ENCODE measurements around the gene INPP5A.

INPP5A gene

GRCh38 chr10:132798876-132799275 lies 261.3 kb downstream of the INPP5A start:
- TF ChIP-seq SPI1 (IDR thresholded peaks at IDR 0.05; ENCODE audit: borderline replicate concordance, low read depth) (no peak), POLR2AphosphoS5 (IDR thresholded peaks at IDR 0.05; ENCODE audit: low read depth) (no peak), GABPA (IDR thresholded peaks at IDR 0.05; ENCODE audit: low read depth) (no peak)
- TF ChIP-seq, protein P1, sequence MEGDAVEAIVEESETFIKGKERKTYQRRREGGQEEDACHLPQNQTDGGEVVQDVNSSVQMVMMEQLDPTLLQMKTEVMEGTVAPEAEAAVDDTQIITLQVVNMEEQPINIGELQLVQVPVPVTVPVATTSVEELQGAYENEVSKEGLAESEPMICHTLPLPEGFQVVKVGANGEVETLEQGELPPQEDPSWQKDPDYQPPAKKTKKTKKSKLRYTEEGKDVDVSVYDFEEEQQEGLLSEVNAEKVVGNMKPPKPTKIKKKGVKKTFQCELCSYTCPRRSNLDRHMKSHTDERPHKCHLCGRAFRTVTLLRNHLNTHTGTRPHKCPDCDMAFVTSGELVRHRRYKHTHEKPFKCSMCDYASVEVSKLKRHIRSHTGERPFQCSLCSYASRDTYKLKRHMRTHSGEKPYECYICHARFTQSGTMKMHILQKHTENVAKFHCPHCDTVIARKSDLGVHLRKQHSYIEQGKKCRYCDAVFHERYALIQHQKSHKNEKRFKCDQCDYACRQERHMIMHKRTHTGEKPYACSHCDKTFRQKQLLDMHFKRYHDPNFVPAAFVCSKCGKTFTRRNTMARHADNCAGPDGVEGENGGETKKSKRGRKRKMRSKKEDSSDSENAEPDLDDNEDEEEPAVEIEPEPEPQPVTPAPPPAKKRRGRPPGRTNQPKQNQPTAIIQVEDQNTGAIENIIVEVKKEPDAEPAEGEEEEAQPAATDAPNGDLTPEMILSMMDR (IDR thresholded peaks at IDR 0.05; ENCODE audit: insufficient read depth, low read length): no peak
- TF ChIP-seq, protein P2, sequence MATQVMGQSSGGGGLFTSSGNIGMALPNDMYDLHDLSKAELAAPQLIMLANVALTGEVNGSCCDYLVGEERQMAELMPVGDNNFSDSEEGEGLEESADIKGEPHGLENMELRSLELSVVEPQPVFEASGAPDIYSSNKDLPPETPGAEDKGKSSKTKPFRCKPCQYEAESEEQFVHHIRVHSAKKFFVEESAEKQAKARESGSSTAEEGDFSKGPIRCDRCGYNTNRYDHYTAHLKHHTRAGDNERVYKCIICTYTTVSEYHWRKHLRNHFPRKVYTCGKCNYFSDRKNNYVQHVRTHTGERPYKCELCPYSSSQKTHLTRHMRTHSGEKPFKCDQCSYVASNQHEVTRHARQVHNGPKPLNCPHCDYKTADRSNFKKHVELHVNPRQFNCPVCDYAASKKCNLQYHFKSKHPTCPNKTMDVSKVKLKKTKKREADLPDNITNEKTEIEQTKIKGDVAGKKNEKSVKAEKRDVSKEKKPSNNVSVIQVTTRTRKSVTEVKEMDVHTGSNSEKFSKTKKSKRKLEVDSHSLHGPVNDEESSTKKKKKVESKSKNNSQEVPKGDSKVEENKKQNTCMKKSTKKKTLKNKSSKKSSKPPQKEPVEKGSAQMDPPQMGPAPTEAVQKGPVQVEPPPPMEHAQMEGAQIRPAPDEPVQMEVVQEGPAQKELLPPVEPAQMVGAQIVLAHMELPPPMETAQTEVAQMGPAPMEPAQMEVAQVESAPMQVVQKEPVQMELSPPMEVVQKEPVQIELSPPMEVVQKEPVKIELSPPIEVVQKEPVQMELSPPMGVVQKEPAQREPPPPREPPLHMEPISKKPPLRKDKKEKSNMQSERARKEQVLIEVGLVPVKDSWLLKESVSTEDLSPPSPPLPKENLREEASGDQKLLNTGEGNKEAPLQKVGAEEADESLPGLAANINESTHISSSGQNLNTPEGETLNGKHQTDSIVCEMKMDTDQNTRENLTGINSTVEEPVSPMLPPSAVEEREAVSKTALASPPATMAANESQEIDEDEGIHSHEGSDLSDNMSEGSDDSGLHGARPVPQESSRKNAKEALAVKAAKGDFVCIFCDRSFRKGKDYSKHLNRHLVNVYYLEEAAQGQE (IDR thresholded peaks at IDR 0.05; ENCODE audit: insufficient replicate concordance, low read depth): no peak
- H3K27me3 ChIP-seq (ENCODE audit: insufficient read depth, poor library complexity, severe bottlenecking): peaks cover 2% of the 10 kb centered on the region
- no peak for DNase-seq (ENCODE audit: low read depth in 1 of 2, low spot score in 1 of 2)
- no peak overlapping the region for H3K4me3 ChIP-seq (replicated peaks; ENCODE audit: insufficient read depth, low read length)
- H3K27ac ChIP-seq (replicated peaks): no peak overlapping the region

DNA sequence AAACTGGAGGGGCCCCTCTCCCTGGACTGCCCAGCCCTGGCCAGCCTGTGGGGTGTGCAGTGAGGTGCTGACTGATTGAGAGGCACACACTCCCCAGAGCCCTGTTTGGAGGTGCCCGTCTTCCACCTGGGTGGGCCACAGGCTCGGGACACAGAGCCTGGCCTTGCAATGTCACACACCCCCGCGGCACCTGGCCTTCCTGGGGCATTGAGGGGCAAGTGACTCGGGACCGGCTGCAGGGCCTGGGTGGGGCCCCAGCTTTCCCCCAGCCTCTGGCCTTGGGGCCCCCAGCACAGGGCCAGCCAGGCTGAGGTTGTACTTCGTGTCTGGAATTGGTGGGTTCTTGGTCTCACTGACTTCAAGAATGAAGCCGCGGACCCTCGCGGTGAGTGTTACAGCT lies 262.3 kb downstream of the INPP5A start:
- TF ChIP-seq, protein P1 (IDR thresholded peaks at IDR 0.05; ENCODE audit: insufficient read depth, low read length): no peak
- TF ChIP-seq, protein P2 (IDR thresholded peaks at IDR 0.05; ENCODE audit: insufficient replicate concordance, low read depth): no peak
- TF ChIP-seq POLR2AphosphoS5 (IDR thresholded peaks at IDR 0.05; ENCODE audit: low read depth): no peak
- TF ChIP-seq GABPA (IDR thresholded peaks at IDR 0.05; ENCODE audit: low read depth): no peak
- H3K27ac ChIP-seq (replicated peaks): no peak overlapping the region
- H3K27me3 ChIP-seq (ENCODE audit: insufficient read depth, poor library complexity, severe bottlenecking): peaks cover 2% of the 10 kb centered on the region
- no peak for DNase-seq (ENCODE audit: low read depth in 1 of 2, low spot score in 1 of 2)
- no peak overlapping the region for H3K4me3 ChIP-seq (replicated peaks; ENCODE audit: insufficient read depth, low read length)

DNA sequence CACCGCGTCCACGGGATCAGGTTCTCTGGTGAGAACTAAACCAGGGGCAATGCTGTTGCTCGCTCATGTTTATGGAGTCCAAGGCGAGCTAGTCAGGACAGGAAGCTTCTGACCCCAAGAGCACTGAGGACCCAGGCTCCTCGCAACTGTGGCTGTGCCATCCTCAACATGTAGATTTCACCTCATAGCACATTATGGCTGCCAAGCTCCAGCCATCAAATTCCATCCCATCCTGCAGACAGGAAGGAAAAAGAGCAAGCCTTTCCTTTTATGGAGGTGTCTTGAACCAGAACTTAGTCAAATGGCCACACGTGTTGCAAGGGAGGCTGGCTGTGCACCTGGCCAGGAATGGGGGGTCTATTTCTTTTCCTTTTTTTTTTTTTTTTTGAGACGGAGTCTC lies 264.5 kb downstream of the INPP5A start:
- TF ChIP-seq GABPA (IDR thresholded peaks at IDR 0.05; ENCODE audit: low read depth): no peak
- TF ChIP-seq, protein P2 (IDR thresholded peaks at IDR 0.05; ENCODE audit: insufficient replicate concordance, low read depth): no peak
- no peak for TF ChIP-seq POLR2AphosphoS5 (IDR thresholded peaks at IDR 0.05; ENCODE audit: low read depth)
- TF ChIP-seq SPI1 (IDR thresholded peaks at IDR 0.05; ENCODE audit: borderline replicate concordance, low read depth): no peak
- TF ChIP-seq, protein P1 (IDR thresholded peaks at IDR 0.05; ENCODE audit: insufficient read depth, low read length): no peak
- Histone ChIP-seq H3K27me3 (ENCODE audit: insufficient read depth, poor library complexity, severe bottlenecking) (no peaks in the 10 kb centered on the region), H3K4me3 (replicated peaks; ENCODE audit: insufficient read depth, low read length) (no peak overlapping the region), H3K27ac (replicated peaks) (no peak overlapping the region)
- DNase-seq (ENCODE audit: low read depth in 1 of 2, low spot score in 1 of 2): no peak
